AG04449 (cell line): ENCODE results near the gene BHLHE41.
A peak's percentile ranks its signal among the peaks of the same experiment; 100 is the strongest.

Source experiments
- CTCF ChIA-PET: fragments of 350-600 bp; formaldehyde crosslinking; extraction: SDS; loops from one replicate; lab custom pipeline; 2021; ENCODE audit warnings: antibody characterized with exemption; lab: Yijun Ruan, JAX
- POLR2A ChIA-PET: fragments of 400-600, 350-600 bp; formaldehyde crosslinking; extraction: SDS; loops from one replicate; lab custom pipeline; 2020; ENCODE audit warnings: antibody characterized with exemption, inconsistent platforms; lab: Yijun Ruan, JAX
- DNase-seq: peaks from one replicate; pipeline ENCODE4 v3.0.0-alpha.2; 2010; ENCODE audit warnings: low read depth, low spot score
- H3K4me3 ChIP-seq: 2 replicates; pipeline ENCODE4 v1.5.1; 2011; ENCODE audit warnings: low read depth, mild to moderate bottlenecking, control low read depth, low read length
- TF ChIP-seq, protein P1 (sequence below): IDR thresholded peaks from one replicate; pipeline ENCODE4 v1.5.1; 2011; ENCODE audit warnings: mild to moderate bottlenecking, moderate library complexity, low read length, control low read depth, inconsistent platforms; ENCODE audit not compliant: insufficient read depth; ENCODE audit errors: missing control alignments

The BHLHE41 gene

DNA sequence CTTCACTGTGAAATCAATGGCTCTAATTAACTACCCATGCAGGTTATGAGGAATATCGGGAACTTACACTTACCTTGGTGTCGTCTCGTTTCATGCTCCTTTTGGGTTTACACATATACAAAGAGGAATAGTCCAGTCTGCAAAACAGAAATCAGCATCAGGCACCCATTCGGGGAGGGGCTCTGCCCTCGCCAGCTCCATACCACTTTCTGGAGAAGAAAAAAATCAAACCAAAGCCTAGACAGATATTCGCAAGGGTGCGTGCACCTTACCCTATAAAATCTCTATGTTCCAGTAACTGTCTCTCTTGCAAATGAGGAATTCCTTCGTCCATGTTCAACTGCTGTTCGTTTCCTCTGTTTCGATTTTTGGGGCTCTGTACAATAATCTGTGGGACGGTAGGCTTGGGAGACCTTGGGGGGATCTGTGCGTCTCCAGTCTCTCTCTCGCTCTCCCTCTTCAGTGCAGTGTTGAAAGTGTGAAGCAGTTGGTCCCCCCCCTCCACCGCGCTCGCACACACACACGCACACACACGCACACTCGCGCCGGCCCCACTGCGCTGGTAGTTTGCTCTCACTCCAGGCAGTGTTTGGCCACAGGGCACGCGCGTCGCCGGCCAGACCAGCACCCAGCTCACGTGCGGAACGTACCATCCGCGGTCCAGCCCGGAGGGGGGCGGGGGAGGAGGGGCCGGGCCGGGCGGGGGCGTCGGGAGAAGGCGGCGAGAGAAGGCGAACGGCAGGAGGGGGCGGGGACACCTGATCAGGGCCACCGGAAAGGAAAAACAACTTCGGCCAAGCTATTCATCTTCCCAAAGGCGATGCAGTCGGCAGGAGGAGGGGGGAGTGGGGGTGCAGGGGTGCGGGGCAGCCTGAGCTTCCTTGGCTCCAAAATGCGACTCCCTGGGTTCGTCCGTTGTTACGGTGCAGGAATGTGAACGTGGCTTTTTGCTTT lies at the start of gene BHLHE41:
Gene BHLHE41 (minus strand): TSS at position 592 of the 954 bp plus-strand sequence. CDS start 258 bp downstream, at position 334.
- no peak for DNase-seq
- H3K4me3 ChIP-seq, result peak within 1 kb of the TSS; percentile 69
- POLR2A ChIA-PET, result interaction anchor here (1.1 to 1.2 kb wide), 2 partner anchors 150 to 707 kb away, joined by 3 to 4 read pairs; no protein-coding TSS in a partner anchor
- TF ChIP-seq, protein P1, sequence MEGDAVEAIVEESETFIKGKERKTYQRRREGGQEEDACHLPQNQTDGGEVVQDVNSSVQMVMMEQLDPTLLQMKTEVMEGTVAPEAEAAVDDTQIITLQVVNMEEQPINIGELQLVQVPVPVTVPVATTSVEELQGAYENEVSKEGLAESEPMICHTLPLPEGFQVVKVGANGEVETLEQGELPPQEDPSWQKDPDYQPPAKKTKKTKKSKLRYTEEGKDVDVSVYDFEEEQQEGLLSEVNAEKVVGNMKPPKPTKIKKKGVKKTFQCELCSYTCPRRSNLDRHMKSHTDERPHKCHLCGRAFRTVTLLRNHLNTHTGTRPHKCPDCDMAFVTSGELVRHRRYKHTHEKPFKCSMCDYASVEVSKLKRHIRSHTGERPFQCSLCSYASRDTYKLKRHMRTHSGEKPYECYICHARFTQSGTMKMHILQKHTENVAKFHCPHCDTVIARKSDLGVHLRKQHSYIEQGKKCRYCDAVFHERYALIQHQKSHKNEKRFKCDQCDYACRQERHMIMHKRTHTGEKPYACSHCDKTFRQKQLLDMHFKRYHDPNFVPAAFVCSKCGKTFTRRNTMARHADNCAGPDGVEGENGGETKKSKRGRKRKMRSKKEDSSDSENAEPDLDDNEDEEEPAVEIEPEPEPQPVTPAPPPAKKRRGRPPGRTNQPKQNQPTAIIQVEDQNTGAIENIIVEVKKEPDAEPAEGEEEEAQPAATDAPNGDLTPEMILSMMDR, result no peak
- CTCF ChIA-PET, result interaction anchor here (0.6 to 8.3 kb wide), 11 partner anchors 9 to 527 kb away, joined by 3 to 90 read pairs (median 4); no protein-coding TSS in a partner anchor

DNA sequence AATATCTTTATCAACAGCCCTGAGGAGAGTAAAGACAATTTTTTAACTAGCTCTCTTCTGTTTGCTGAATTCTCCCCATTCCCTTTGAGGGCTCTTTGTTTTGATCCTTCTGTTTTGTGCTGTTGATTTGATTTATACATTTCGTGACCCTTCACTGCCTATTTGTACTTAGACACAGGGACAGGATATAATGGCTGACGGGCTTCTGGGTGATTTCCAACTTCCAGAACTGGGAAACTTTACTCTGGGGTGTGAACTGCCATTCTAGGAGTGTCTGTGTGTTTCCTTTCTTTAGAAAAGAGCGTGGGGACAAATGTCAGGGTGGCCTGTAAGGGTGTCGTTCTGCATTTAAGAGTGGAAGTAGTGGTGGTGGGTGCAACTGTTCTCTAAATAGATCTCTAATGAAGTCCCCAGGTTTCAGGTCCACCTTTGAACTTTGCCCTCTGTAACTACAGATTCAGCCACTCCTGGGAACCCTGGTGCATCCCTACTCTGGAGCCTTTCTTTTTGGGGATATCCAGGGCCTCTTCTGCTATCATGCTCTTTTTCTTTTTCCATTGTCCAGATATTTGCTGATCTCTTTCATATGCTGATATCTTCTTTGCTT lies 48.2 kb upstream of the BHLHE41 start:
- H3K4me3 ChIP-seq, result no peak overlapping the region
- POLR2A ChIA-PET, result no interaction called here
- no peak for DNase-seq
- TF ChIP-seq, protein P1, result no peak
- CTCF ChIA-PET, result no interaction called here

DNA sequence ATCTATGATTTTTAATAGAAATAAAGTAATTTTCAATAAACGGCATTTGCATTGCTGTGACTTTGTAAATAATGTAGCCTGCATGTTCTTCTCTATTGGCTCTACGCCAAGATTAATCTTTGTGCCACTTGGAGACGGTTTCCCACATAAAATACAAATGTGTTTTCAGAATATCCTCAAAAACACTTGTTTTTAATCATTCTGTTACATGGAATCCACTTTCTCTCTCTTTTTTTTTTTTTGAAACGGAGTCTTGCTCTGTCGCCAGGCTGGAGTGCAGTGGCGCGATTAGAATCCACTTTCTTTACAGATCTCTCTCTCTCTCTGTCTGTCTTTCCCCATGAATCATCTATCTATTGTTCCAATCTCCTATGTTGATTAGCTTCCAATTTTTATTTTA lies 47.7 kb upstream of the BHLHE41 start:
- CTCF ChIA-PET, result no interaction called here
- POLR2A ChIA-PET, result no interaction called here
- no peak for DNase-seq
- no peak overlapping the region for H3K4me3 ChIP-seq
- TF ChIP-seq, protein P1, result no peak

DNA sequence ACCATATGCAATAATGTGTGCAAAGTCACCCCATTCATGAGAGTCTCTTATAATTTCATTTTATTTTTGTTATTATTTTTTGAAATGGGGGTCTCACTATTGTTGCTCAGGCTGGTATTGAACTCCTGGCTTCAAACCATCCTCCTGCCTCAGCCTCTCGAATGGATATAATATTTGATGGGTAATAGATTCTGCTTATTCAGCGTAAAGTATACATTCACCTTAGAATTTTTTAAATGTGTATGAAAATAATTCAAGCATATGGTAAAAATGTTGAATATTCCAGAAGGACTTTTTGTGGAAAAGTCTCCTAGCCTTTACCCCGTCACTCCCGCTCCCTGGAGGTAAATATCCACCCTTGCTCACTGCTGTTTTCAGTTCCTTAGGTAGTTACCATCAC lies 47.2 kb upstream of the BHLHE41 start:
- no peak for DNase-seq
- ChIA-PET CTCF (interaction anchor here (1.7 kb wide), 1 partner anchor 21 kb away, joined by 4 read pairs; no protein-coding TSS in a partner anchor), POLR2A (no interaction called here)
- H3K4me3 ChIP-seq, result no peak overlapping the region
- TF ChIP-seq, protein P1, result no peak

DNA sequence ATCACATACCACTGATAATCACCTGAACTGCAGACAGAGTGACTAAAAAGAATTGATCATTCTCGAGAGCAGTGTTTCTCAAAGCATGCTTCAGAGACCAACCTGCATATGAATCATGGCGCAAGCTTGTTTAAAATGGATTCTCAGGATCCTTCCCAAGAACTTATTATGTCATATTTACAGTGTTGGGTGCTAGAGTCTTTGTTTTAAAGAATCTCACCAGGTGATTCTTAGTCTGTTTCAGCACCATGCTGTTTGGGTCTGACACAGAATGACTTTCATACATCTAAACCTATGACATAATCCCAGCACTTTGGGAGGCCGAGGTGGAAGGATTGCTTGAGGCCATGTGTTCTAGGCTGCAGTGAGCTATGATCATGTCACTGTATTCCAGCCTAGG lies 39.3 kb upstream of the BHLHE41 start:
- TF ChIP-seq, protein P1, result no peak
- ChIA-PET POLR2A (no interaction called here), CTCF (no interaction called here)

DNA sequence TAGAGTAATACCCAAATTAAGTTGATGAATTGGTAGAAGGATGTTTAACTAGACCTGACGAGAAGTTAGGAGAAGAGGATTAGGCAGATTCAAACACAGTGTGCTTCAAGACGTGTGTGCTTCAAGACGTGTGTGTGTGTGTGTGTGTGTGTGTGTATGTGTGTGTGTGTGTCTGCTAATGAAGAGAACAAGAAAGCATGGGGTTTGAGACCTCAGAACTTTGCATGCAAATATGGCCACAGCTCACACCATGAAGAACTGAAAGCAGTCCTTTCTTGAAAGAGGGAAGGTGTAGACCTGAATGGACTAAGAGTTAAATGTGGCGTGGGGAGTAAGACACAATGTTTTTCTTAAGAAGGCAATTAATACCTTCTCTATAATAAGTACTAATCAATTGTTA lies 38.1 kb upstream of the BHLHE41 start:
- TF ChIP-seq, protein P1, result no peak
- CTCF ChIA-PET, result interaction anchor here (1.2 kb wide), 1 partner anchor 13 kb away, joined by 5 read pairs; no protein-coding TSS in a partner anchor
- no peak for DNase-seq
- no peak overlapping the region for H3K4me3 ChIP-seq
- POLR2A ChIA-PET, result no interaction called here

More for the DNA sequence above, 39.3 kb upstream of the BHLHE41 start:
- DNase-seq, result no peak
- H3K4me3 ChIP-seq, result no peak overlapping the region
